SK-N-SH (cell line): ENCODE data around the gene CNTN4. TPM values are rescaled to one million over a fixed set of nuclear protein-coding genes. Genes with fewer than 3 reads are reported as not detected.

Experiments
- CTCF ChIA-PET: fragments of 300-600, 350-600 bp; formaldehyde crosslinking; extraction: SDS; loops from one replicate; lab custom pipeline; 2021; lab: Yijun Ruan, JAX
- POLR2A ChIA-PET: fragments of 350-600 bp; sonication (Branson Sonifier 250); formaldehyde crosslinking; extraction: SDS; loops from one replicate; lab custom pipeline; 2020; ENCODE audit warnings: antibody characterized with exemption, inconsistent platforms; lab: Yijun Ruan, JAX
- DNase-seq: peaks from one replicate; pipeline ENCODE4 v3.0.0; 2012
- H2AFZ ChIP-seq: fragments of 200-600 bp; sonication (generic); 2 replicates; pipeline ENCODE4 v1.8.1; 2016; ENCODE audit warnings: antibody characterized with exemption, mild to moderate bottlenecking, low read depth
- H3F3A ChIP-seq: fragments of 200-600 bp; sonication (generic); replicated peaks from 2 replicates; pipeline ENCODE3; 2016; ENCODE audit warnings: antibody characterized with exemption, mild to moderate bottlenecking; ENCODE audit not compliant: insufficient read depth
- H3K27ac ChIP-seq, 2 experiments: fragments of 200-500 bp in 1 of 2; fragments of 200-600 bp in 1 of 2; sonication (Bioruptor generic) in 1 of 2; sonication (generic), shearing (Covaris generic) in 1 of 2; 2 replicates each; pipeline versions ENCODE4 v1.5.1 to v1.6.1; 2014 to 2016; ENCODE audit warnings: low read depth in 2 of 2, inconsistent platforms in 1 of 2, low read length in 1 of 2, mild to moderate bottlenecking in 1 of 2, mixed read lengths in 1 of 2
- H3K27me3 ChIP-seq: fragments of 200-600 bp; sonication (generic), shearing (Covaris generic); 2 replicates; pipeline ENCODE4 v1.6.1; 2016; ENCODE audit warnings: mixed run types; ENCODE audit not compliant: insufficient read depth
- H3K36me3 ChIP-seq, 2 experiments: fragments of 200-500 bp in 1 of 2; fragments of 200-600 bp in 1 of 2; sonication (Bioruptor generic) in 1 of 2; sonication (generic) in 1 of 2; replicated peaks in 1 of 2; 2 replicates each; pipeline versions ENCODE3 to v1.5.1; 2014 to 2016; ENCODE audit warnings: low read length in 1 of 2, mild to moderate bottlenecking in 1 of 2; ENCODE audit not compliant: insufficient read depth in 2 of 2, control insufficient read depth in 1 of 2
- H3K4me1 ChIP-seq, 2 experiments: fragments of 200-500 bp in 1 of 2; fragments of 200-600 bp in 1 of 2; sonication (Bioruptor generic) in 1 of 2; sonication (generic), shearing (Covaris generic) in 1 of 2; 2 replicates each; pipeline versions ENCODE4 v1.5.1 to v1.6.1; 2014 to 2016; ENCODE audit warnings: low read depth in 1 of 2, low read length in 1 of 2, mixed run types in 1 of 2; ENCODE audit not compliant: insufficient read depth in 2 of 2, control insufficient read depth in 1 of 2
- H3K4me2 ChIP-seq: fragments of 200-600 bp; sonication (generic), shearing (Covaris generic); 2 replicates; pipeline ENCODE4 v1.6.1; 2017; ENCODE audit warnings: mixed run types
- H3K4me3 ChIP-seq, 2 experiments: fragments of 200-500 bp in 1 of 2; fragments of 200-600 bp in 1 of 2; sonication (Bioruptor generic) in 1 of 2; sonication (generic), shearing (Covaris generic) in 1 of 2; 2 replicates each; pipeline versions ENCODE4 v1.5.1 to v1.8.1; 2014 to 2016; ENCODE audit warnings: low read depth in 2 of 2, inconsistent platforms in 1 of 2, low read length in 1 of 2, mild to moderate bottlenecking in 1 of 2, mixed read lengths in 1 of 2, moderate library complexity in 1 of 2
- H3K79me2 ChIP-seq: fragments of 200-600 bp; sonication (generic); 2 replicates; pipeline ENCODE4 v1.8.1; 2017; ENCODE audit warnings: mild to moderate bottlenecking; ENCODE audit not compliant: insufficient read depth
- H3K9ac ChIP-seq: fragments of 200-600 bp; sonication (generic); 2 replicates; pipeline ENCODE4 v1.6.1; 2017; ENCODE audit warnings: mixed run types
- H3K9me2 ChIP-seq: fragments of 200-600 bp; sonication (generic); 2 replicates; pipeline ENCODE4 v1.6.1; 2017; ENCODE audit warnings: mixed run types
- H3K9me3 ChIP-seq: fragments of 200-600 bp; sonication (generic); 2 replicates; pipeline ENCODE4 v1.6.1; 2017; ENCODE audit warnings: mixed run types, mild to moderate bottlenecking, moderate library complexity
- H4K20me1 ChIP-seq: fragments of 200-600 bp; sonication (generic); 2 replicates; pipeline ENCODE4 v1.6.1; 2017; ENCODE audit warnings: mild to moderate bottlenecking, mixed run types; ENCODE audit not compliant: insufficient read depth
- EP300 ChIP-seq, 2 experiments: IDR thresholded peaks; 2 replicates each; pipeline versions ENCODE4 v1.4.0 to v1.6.1; 2012; ENCODE audit warnings: borderline replicate concordance in 1 of 2, low read depth in 1 of 2, low read length in 1 of 2
- EZH2phosphoT487 ChIP-seq: fragments of 200-600 bp; sonication (generic); IDR thresholded peaks from 2 replicates; pipeline ENCODE4 v1.6.1; 2017; ENCODE audit warnings: low read depth, mixed run types, mild to moderate bottlenecking, antibody characterized with exemption, moderate library complexity, borderline replicate concordance
- MEF2A ChIP-seq: IDR thresholded peaks from 2 replicates; pipeline ENCODE4 v1.4.0; 2012; ENCODE audit warnings: low read depth, borderline replicate concordance
- NRF1 ChIP-seq: IDR thresholded peaks from 2 replicates; pipeline ENCODE4 v1.6.1; 2012; ENCODE audit warnings: low read depth, mild to moderate bottlenecking, low read length
- RAD21 ChIP-seq: IDR thresholded peaks from 2 replicates; pipeline ENCODE4 v1.6.1; 2012; ENCODE audit warnings: mild to moderate bottlenecking, low read length
- SIN3A ChIP-seq: IDR thresholded peaks from 2 replicates; pipeline ENCODE4 v1.6.1; 2012; ENCODE audit warnings: low read depth, mild to moderate bottlenecking, low read length, moderate library complexity, borderline replicate concordance
- TCF12 ChIP-seq: IDR thresholded peaks from 2 replicates; pipeline ENCODE4 v1.4.0; 2012
- YY1 ChIP-seq: IDR thresholded peaks from 2 replicates; pipeline ENCODE4 v1.4.0; 2012; ENCODE audit warnings: low read depth, mild to moderate bottlenecking
- WGBS: methylation state at CpG from one replicate; pipeline ENCODE4 v1.1.6; 2017; ENCODE audit warnings: low lambda C conversion rate; 5-methylcytosine and 5-hydroxymethylcytosine counted together
- polyA plus RNA-seq, 3 experiments: library from polyadenylated mRNA; depleted of rRNA; stranded (reverse); fragments of >200 nt; gene quantifications; 2 replicates each; pipeline ENCODE4 v1.2.3, GENCODE V29; 2012
- TF ChIP-seq, protein P1 (sequence below): fragments of 200-600 bp; sonication (generic); IDR thresholded peaks from 2 replicates; pipeline ENCODE4 v1.6.1; 2017; ENCODE audit warnings: antibody characterized with exemption, mild to moderate bottlenecking, moderate library complexity
- TF ChIP-seq, protein P2 (sequence below): fragments of 150-350 bp; IDR thresholded peaks from 2 replicates; pipeline ENCODE4 v1.6.1; 2017; ENCODE audit warnings: antibody characterized with exemption, low read length, low read depth, borderline replicate concordance
- TF ChIP-seq, protein P3 (sequence below): IDR thresholded peaks from 2 replicates; pipeline ENCODE4 v1.4.0; 2012; ENCODE audit warnings: low read depth, borderline replicate concordance

Gene CNTN4
- polyA plus RNA-seq, 1 of the 3 experiments (the other 2 are of a cell fraction) = 0.12 TPM

DNA sequence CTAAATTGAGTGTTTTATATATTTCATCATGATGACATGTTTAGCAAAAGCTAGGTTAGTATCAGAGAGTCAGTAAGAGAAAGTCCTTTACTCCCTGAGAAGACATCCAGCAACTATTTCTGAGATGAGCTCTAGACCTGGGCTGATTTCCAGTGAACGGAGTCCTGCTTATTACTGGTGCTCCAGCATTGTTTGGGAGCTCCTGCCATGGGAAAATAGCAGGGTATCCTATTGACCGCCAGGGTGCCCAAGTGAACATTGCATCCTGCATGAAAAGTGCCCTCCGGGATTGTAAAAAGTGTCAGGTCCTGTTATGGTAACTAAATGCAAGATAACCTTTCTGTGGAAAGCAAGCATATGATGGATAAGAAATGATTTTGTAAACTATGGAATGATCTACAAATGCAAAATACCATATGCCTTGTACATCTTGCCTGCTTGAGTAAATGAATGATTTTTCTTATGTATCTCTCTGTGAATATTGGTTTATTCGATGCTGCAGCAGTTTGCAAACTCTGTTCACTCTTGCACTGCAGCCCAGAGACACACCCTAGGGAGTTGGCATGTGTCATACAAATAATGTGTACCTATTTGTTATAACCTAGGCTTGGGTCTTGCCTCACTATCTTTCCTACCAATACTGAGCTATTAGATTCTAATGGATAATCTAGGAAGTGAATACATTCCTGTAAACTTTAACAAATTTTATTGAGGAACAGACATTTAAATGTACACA, 914.8 kb downstream of the CNTN4 start:
- Histone ChIP-seq H3K9ac (no peak overlapping the region), H3K79me2 (no peaks in the 10 kb centered on the region), H3K4me2 (no peak overlapping the region), H3K27ac (no peak overlapping the region), H3K36me3 (no peaks in the 10 kb centered on the region), H3K4me3 (no peak overlapping the region), H3K4me1 (no peaks in the 10 kb centered on the region; a peak in 1 of 4 replicates), H3F3A (no peaks in the 10 kb centered on the region), H2AFZ (no peak overlapping the region), H4K20me1 (no peaks in the 10 kb centered on the region), H3K9me3 (no peaks in the 10 kb centered on the region), H3K9me2 (no peaks in the 10 kb centered on the region)
- CTCF ChIA-PET = interaction anchor here (2.2 to 4.2 kb wide), 3 partner anchors 9 to 1932 kb away, joined by 6 to 15 read pairs (median 15); no protein-coding TSS in a partner anchor
- POLR2A ChIA-PET = no interaction called here
- DNase-seq = no peak
- WGBS = 20% methylated on average over 4 of the region's 4 CpGs
- TF ChIP-seq EZH2phosphoT487 (no peak), EP300 (IDR thresholded peaks at IDR 0.05; ENCODE audit: borderline replicate concordance in 1 of 2, low read depth in 1 of 2, low read length in 1 of 2) (no peak), NRF1 (no peak), TCF12 (no peak), MEF2A (no peak), SIN3A (no peak), YY1 (no peak), RAD21 (no peak)
- TF ChIP-seq, protein P1, sequence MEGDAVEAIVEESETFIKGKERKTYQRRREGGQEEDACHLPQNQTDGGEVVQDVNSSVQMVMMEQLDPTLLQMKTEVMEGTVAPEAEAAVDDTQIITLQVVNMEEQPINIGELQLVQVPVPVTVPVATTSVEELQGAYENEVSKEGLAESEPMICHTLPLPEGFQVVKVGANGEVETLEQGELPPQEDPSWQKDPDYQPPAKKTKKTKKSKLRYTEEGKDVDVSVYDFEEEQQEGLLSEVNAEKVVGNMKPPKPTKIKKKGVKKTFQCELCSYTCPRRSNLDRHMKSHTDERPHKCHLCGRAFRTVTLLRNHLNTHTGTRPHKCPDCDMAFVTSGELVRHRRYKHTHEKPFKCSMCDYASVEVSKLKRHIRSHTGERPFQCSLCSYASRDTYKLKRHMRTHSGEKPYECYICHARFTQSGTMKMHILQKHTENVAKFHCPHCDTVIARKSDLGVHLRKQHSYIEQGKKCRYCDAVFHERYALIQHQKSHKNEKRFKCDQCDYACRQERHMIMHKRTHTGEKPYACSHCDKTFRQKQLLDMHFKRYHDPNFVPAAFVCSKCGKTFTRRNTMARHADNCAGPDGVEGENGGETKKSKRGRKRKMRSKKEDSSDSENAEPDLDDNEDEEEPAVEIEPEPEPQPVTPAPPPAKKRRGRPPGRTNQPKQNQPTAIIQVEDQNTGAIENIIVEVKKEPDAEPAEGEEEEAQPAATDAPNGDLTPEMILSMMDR = no peak
- TF ChIP-seq, protein P2, sequence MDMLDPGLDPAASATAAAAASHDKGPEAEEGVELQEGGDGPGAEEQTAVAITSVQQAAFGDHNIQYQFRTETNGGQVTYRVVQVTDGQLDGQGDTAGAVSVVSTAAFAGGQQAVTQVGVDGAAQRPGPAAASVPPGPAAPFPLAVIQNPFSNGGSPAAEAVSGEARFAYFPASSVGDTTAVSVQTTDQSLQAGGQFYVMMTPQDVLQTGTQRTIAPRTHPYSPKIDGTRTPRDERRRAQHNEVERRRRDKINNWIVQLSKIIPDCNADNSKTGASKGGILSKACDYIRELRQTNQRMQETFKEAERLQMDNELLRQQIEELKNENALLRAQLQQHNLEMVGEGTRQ = no peak
- TF ChIP-seq, protein P3, sequence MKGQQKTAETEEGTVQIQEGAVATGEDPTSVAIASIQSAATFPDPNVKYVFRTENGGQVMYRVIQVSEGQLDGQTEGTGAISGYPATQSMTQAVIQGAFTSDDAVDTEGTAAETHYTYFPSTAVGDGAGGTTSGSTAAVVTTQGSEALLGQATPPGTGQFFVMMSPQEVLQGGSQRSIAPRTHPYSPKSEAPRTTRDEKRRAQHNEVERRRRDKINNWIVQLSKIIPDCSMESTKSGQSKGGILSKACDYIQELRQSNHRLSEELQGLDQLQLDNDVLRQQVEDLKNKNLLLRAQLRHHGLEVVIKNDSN = no peak
- TF ChIP-seq, all 33 proteins: peak for 0
- H3K27me3 ChIP-seq = no peaks in the 10 kb centered on the region
